ENCODE measurements around the gene UGCG. TPM values are rescaled to one million over a fixed set of nuclear protein-coding genes. Genes with fewer than 3 reads are reported as not detected.

Gene UGCG
- total and polyA plus RNA-seq, 2 experiments from 2014 or later = 73.1 to 148 TPM

- H3K27me3 ChIP-seq (replicated peaks; ENCODE audit: insufficient read depth) = no peaks in the 10 kb centered on the region
- WGBS, 2 experiments (ENCODE audit: low coverage in 1 of 2, low lambda C conversion rate in 2 of 2, missing lambda C conversion rate in 2 of 2) = 82 to 84% methylated on average over 6 of the region's 6 CpGs
- no peak overlapping the region for H2AFZ ChIP-seq
- DNase-seq = no peak
- H3K4me3 ChIP-seq = no peak overlapping the region
- no peaks in the 10 kb centered on the region for H3K79me2 ChIP-seq (ENCODE audit: insufficient read depth)
- no peaks in the 10 kb centered on the region for H4K20me1 ChIP-seq (ENCODE audit: insufficient read depth)
- H3K9me3 ChIP-seq (ENCODE audit: low read depth) = no peaks in the 10 kb centered on the region
- no peak for TF ChIP-seq EZH2 (IDR thresholded peaks at IDR 0.05; ENCODE audit: insufficient read depth, poor library complexity, severe bottlenecking)
- no peak for TF ChIP-seq EZH2phosphoT487 (IDR thresholded peaks at IDR 0.05; ENCODE audit: insufficient read depth, low read depth)
- H3K4me2 ChIP-seq (ENCODE audit: unreplicated experiment) = no peak overlapping the region
- peaks cover 59% of the 10 kb centered on the region for H3F3A ChIP-seq (ENCODE audit: insufficient read depth)
- peaks cover 64% of the 10 kb centered on the region for H3K4me1 ChIP-seq (ENCODE audit: insufficient read depth)
- no peaks in the 10 kb centered on the region for H3K9me2 ChIP-seq (ENCODE audit: insufficient read depth)
- no peaks in the 10 kb centered on the region for H3K36me3 ChIP-seq (ENCODE audit: low read depth)
- no peak overlapping the region for H3K9ac ChIP-seq
- in situ Hi-C loops (cut with MboI) = no loop called here
- H3K27ac ChIP-seq = no peak overlapping the region
These were observed 65.4 kb downstream of the UGCG start for GRCh38 chr9:111962021-111962420.

GRCh38 chr9:111963995-111964394, 67.4 kb downstream of the UGCG start:
- Histone ChIP-seq H3K4me3 (no peak overlapping the region), H4K20me1 (ENCODE audit: insufficient read depth) (no peaks in the 10 kb centered on the region), H3K79me2 (ENCODE audit: insufficient read depth) (no peaks in the 10 kb centered on the region), H3K27me3 (replicated peaks; ENCODE audit: insufficient read depth) (no peaks in the 10 kb centered on the region), H3K9me3 (ENCODE audit: low read depth) (no peaks in the 10 kb centered on the region), H3K27ac (no peak overlapping the region), H2AFZ (no peak overlapping the region), H3F3A (ENCODE audit: insufficient read depth) (peaks cover 42% of the 10 kb centered on the region), H3K36me3 (ENCODE audit: low read depth) (no peaks in the 10 kb centered on the region), H3K9ac (no peak overlapping the region), H3K9me2 (ENCODE audit: insufficient read depth) (no peaks in the 10 kb centered on the region), H3K4me1 (ENCODE audit: insufficient read depth) (peaks cover 53% of the 10 kb centered on the region), H3K4me2 (ENCODE audit: unreplicated experiment) (no peak overlapping the region)
- DNase-seq = no peak
- TF ChIP-seq EZH2 (IDR thresholded peaks at IDR 0.05; ENCODE audit: insufficient read depth, poor library complexity, severe bottlenecking) = no peak
- TF ChIP-seq EZH2phosphoT487 (IDR thresholded peaks at IDR 0.05; ENCODE audit: insufficient read depth, low read depth) = no peak
- 62 to 67% methylated on average over 2 of the region's 2 CpGs for WGBS, 2 experiments (ENCODE audit: low coverage in 1 of 2, low lambda C conversion rate in 2 of 2, missing lambda C conversion rate in 2 of 2)
- in situ Hi-C loops (cut with MboI) = no loop called here

GRCh38 chr9:111965566-111966019, 69.0 kb downstream of the UGCG start:
- no peak overlapping the region for H3K4me3 ChIP-seq
- in situ Hi-C loops (cut with MboI) = no loop called here
- no peaks in the 10 kb centered on the region for H3K9me2 ChIP-seq (ENCODE audit: insufficient read depth)
- peak; percentile 97 for DNase-seq
- WGBS, 2 experiments (ENCODE audit: low coverage in 1 of 2, low lambda C conversion rate in 2 of 2, missing lambda C conversion rate in 2 of 2) = 54 to 60% methylated on average over 3 to 5 of the region's 5 CpGs
- peak overlapping the region; percentile 19 for H3K4me2 ChIP-seq (ENCODE audit: unreplicated experiment)
- H3K9me3 ChIP-seq (ENCODE audit: low read depth) = no peaks in the 10 kb centered on the region
- H3K36me3 ChIP-seq (ENCODE audit: low read depth) = no peaks in the 10 kb centered on the region
- H3K9ac ChIP-seq = peak overlapping the region; percentile 20; the same call in 1 of the 2 replicates
- TF ChIP-seq EZH2phosphoT487 (IDR thresholded peaks at IDR 0.05; ENCODE audit: insufficient read depth, low read depth) (no peak), EZH2 (IDR thresholded peaks at IDR 0.05; ENCODE audit: insufficient read depth, poor library complexity, severe bottlenecking) (no peak)
- H3F3A ChIP-seq (ENCODE audit: insufficient read depth) = peaks cover 30% of the 10 kb centered on the region
- H4K20me1 ChIP-seq (ENCODE audit: insufficient read depth) = no peaks in the 10 kb centered on the region
- peak overlapping the region; percentile 79 for H3K27ac ChIP-seq
- H3K27me3 ChIP-seq (replicated peaks; ENCODE audit: insufficient read depth) = no peaks in the 10 kb centered on the region
- H3K4me1 ChIP-seq (ENCODE audit: insufficient read depth) = peaks cover 40% of the 10 kb centered on the region
- H3K79me2 ChIP-seq (ENCODE audit: insufficient read depth) = no peaks in the 10 kb centered on the region
- H2AFZ ChIP-seq = no peak overlapping the region

- no peaks in the 10 kb centered on the region for H3K36me3 ChIP-seq (ENCODE audit: low read depth)
- no peak overlapping the region for H2AFZ ChIP-seq
- H3K9me2 ChIP-seq (ENCODE audit: insufficient read depth) = no peaks in the 10 kb centered on the region
- in situ Hi-C loops (cut with MboI) = no loop called here
- H3F3A ChIP-seq (ENCODE audit: insufficient read depth) = peaks cover 24% of the 10 kb centered on the region
- H3K27me3 ChIP-seq (replicated peaks; ENCODE audit: insufficient read depth) = no peaks in the 10 kb centered on the region
- no peak overlapping the region for H3K4me2 ChIP-seq (ENCODE audit: unreplicated experiment)
- no peaks in the 10 kb centered on the region for H4K20me1 ChIP-seq (ENCODE audit: insufficient read depth)
- H3K4me1 ChIP-seq (ENCODE audit: insufficient read depth) = peaks cover 33% of the 10 kb centered on the region
- H3K79me2 ChIP-seq (ENCODE audit: insufficient read depth) = no peaks in the 10 kb centered on the region
- no peak overlapping the region for H3K4me3 ChIP-seq
- no peaks in the 10 kb centered on the region for H3K9me3 ChIP-seq (ENCODE audit: low read depth)
- H3K27ac ChIP-seq = peak overlapping the region; percentile 79
- 96 to 98% methylated on average over 12 to 15 of the region's 15 CpGs for WGBS, 2 experiments (ENCODE audit: low coverage in 1 of 2, low lambda C conversion rate in 2 of 2, missing lambda C conversion rate in 2 of 2)
- no peak for TF ChIP-seq EZH2phosphoT487 (IDR thresholded peaks at IDR 0.05; ENCODE audit: insufficient read depth, low read depth)
- TF ChIP-seq EZH2 (IDR thresholded peaks at IDR 0.05; ENCODE audit: insufficient read depth, poor library complexity, severe bottlenecking) = no peak
- peak overlapping the region; percentile 20; the same call in 1 of the 2 replicates for H3K9ac ChIP-seq
- DNase-seq = no peak
These were observed 69.6 kb downstream of the UGCG start for GRCh38 chr9:111966124-111966723.
